SK-N-MC (cell line): ENCODE data around the gene UQCC5.

Source experiments
- DNase-seq: peaks from one replicate; pipeline ENCODE4 v3.0.0-alpha.2; 2011; ENCODE audit warnings: low read depth, low spot score
- H3K27ac ChIP-seq: fragments of 200-600 bp; sonication (generic); 2 replicates; pipeline ENCODE4 v1.5.1; 2016; ENCODE audit warnings: mixed run types
- H3K36me3 ChIP-seq: fragments of 200-600 bp; sonication (generic); 2 replicates; pipeline ENCODE4 v1.6.1; 2017; ENCODE audit warnings: antibody characterized with exemption, low read length, mixed read lengths; ENCODE audit not compliant: insufficient read depth
- H3K4me3 ChIP-seq: fragments of 200-600 bp; sonication (generic); 2 replicates; pipeline ENCODE4 v1.5.1; 2016
- H3K9ac ChIP-seq: fragments of 200-600 bp; sonication (generic); 2 replicates; pipeline ENCODE4 v1.8.0; 2017; ENCODE audit warnings: mixed run types, mixed read lengths; ENCODE audit not compliant: insufficient read length
- H3K9me3 ChIP-seq: fragments of 200-600 bp; sonication (generic); 2 replicates; pipeline ENCODE4 v1.6.1; 2017; ENCODE audit warnings: low read depth, mild to moderate bottlenecking, antibody characterized with exemption, low read length, moderate library complexity, mixed read lengths
- EZH2 ChIP-seq: fragments of 200-600 bp; sonication (generic); IDR thresholded peaks from one replicate; pipeline ENCODE4 v1.6.1; 2017; ENCODE audit warnings: antibody characterized with exemption
- FOXP2 ChIP-seq: optimal IDR thresholded peaks from 2 replicates; pipeline ENCODE3; 2011; ENCODE audit warnings: mild to moderate bottlenecking, moderate library complexity; ENCODE audit not compliant: insufficient read depth; ENCODE audit errors: extremely low read length, control extremely low read depth
- POLR2AphosphoS5 ChIP-seq: IDR thresholded peaks from 2 replicates; pipeline ENCODE4 v1.6.1; 2012; ENCODE audit warnings: mild to moderate bottlenecking, low read depth, low read length, borderline replicate concordance

The UQCC5 gene

GRCh38 chr3:52530918-52531826 lies 5.2 kb upstream of the UQCC5 start:
- no peak overlapping the region for H3K4me3 ChIP-seq
- no peak overlapping the region for H3K9ac ChIP-seq
- no peaks in the 10 kb centered on the region for H3K9me3 ChIP-seq
- H3K36me3 ChIP-seq: no peaks in the 10 kb centered on the region; the same call in 1 of the 2 replicates
- DNase-seq: no peak
- no peak for TF ChIP-seq FOXP2
- no peak for TF ChIP-seq EZH2
- TF ChIP-seq POLR2AphosphoS5: no peak
- H3K27ac ChIP-seq: no peak overlapping the region

DNA sequence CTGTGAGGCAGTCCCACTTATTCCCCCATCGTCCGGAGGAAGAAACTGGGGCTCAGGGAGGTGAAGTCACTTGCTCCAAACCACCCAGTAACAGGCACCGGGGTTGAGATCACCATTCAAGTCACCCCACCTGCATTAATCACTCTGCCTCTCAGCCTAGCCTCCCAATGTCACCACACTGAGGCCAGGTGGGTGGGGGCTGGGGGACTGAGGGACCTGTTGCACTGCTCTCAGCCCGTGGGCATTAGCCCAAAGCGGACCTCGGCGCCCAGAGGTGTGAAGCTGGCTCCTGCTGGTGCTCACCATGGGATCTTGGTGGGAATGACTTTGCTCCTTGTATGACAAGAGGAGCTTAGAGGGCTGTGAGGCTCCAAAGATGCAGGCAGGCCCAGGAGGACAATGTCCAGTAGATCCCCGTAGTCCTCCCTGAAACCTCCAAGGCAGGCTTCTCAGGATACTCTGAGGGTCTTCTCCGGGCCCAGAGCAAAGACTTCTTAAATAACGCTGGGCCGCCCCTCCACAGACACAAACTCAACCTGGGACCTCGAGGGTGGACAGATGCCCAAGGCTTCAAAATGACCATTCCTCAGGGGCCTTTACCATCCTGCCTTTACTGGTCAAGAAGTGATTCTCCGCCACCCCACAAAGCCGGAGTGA lies 4.4 kb upstream of the UQCC5 start:
- Histone ChIP-seq H3K9me3 (no peaks in the 10 kb centered on the region), H3K4me3 (peak overlapping the region; percentile 78), H3K36me3 (no peaks in the 10 kb centered on the region; the same call in 1 of the 2 replicates), H3K9ac (no peak overlapping the region), H3K27ac (no peak overlapping the region)
- no peak for DNase-seq
- TF ChIP-seq POLR2AphosphoS5 (no peak), EZH2 (no peak), FOXP2 (no peak)

- no peak for DNase-seq
- TF ChIP-seq FOXP2: no peak
- no peak for TF ChIP-seq EZH2
- no peak for TF ChIP-seq POLR2AphosphoS5
- Histone ChIP-seq H3K9me3 (no peaks in the 10 kb centered on the region), H3K4me3 (peak overlapping the region; percentile 78), H3K9ac (peak overlapping the region; percentile 71), H3K27ac (no peak overlapping the region), H3K36me3 (no peaks in the 10 kb centered on the region; the same call in 1 of the 2 replicates)
These were observed 3.9 kb upstream of the UQCC5 start for GRCh38 chr3:52532517-52532837.

- Histone ChIP-seq H3K4me3 (peak overlapping the region; percentile 78), H3K27ac (no peak overlapping the region), H3K9ac (peak overlapping the region; percentile 71), H3K9me3 (no peaks in the 10 kb centered on the region), H3K36me3 (no peaks in the 10 kb centered on the region; the same call in 1 of the 2 replicates)
- TF ChIP-seq POLR2AphosphoS5: no peak
- TF ChIP-seq FOXP2: no peak
- no peak for TF ChIP-seq EZH2
- no peak for DNase-seq
These were observed 3.4 kb upstream of the UQCC5 start for GRCh38 chr3:52532838-52533622.

DNA sequence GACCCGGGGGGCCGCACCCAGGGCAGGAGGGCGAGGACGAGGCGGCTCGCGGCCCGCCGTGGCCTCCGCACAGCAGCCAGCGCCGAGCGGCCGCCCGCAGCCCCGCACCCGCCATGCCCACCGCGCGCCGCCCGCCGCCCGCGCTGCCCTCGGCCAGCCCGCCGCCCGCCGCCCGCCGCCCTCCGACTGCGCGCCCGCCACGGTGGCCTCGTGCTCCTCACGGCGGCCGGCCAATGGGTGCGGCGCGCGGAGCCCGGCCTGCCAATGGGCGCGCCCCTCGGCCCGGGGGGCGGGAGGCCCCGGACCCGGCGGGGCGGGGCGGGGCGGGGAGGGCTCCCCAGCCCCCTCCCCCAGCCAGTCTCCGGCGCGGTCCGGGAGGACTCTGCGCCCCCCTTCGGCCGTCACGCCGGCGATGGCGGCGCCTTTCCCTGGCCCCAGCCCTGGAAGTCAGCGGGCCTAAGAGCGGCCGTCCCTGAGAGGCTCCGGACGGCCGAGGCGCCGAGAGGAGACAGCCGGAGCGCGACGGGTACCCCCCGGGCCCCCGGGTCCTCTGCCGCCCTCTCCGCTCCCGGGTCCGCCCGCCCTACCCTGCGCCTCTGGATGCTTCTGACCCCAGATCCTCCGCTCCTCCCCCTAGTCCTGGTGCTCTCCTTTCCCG lies 2.7 kb upstream of the UQCC5 start, which contains the start of gene NT5DC2:
Gene NT5DC2 (minus strand): TSS at position 235 of the 658 bp plus-strand sequence. CDS start 120 bp downstream, at position 115.
- H3K27ac ChIP-seq: no peak within 1 kb of the TSS
- no peak for TF ChIP-seq POLR2AphosphoS5
- TF ChIP-seq FOXP2: no peak
- TF ChIP-seq EZH2: no peak
- no peaks in the 10 kb centered on the region for H3K9me3 ChIP-seq
- H3K36me3 ChIP-seq: no peaks in the 10 kb centered on the region; the same call in 1 of the 2 replicates
- no peak for DNase-seq
- peak within 1 kb of the TSS; percentile 71 for H3K9ac ChIP-seq
- H3K4me3 ChIP-seq: peak within 1 kb of the TSS; percentile 78

- Histone ChIP-seq H3K9me3 (no peaks in the 10 kb centered on the region), H3K27ac (peak overlapping the region; percentile 31; the same call in 1 of the 2 replicates), H3K36me3 (no peaks in the 10 kb centered on the region), H3K9ac (no peak overlapping the region), H3K4me3 (no peak overlapping the region)
- no peak for DNase-seq
- no peak for TF ChIP-seq POLR2AphosphoS5
- TF ChIP-seq EZH2: no peak
- TF ChIP-seq FOXP2: no peak
These were observed 1.9 kb upstream of the UQCC5 start for GRCh38 chr3:52534281-52535183.
